PFSK-1 (cell line): ENCODE measurements around the gene BCAS4.

ENCODE experiments used
- FOXP2 ChIP-seq: optimal IDR thresholded peaks from 2 replicates; pipeline ENCODE3; 2011; ENCODE audit warnings: borderline replicate concordance, control low read depth, inconsistent platforms; ENCODE audit not compliant: insufficient read depth; ENCODE audit errors: extremely low read length, extremely low read depth
- POLR2AphosphoS5 ChIP-seq: IDR thresholded peaks from 2 replicates; pipeline ENCODE4 v1.6.1; 2012; ENCODE audit warnings: low read depth, mild to moderate bottlenecking, control low read depth, low read length, moderate library complexity
- REST ChIP-seq, 2 experiments: IDR thresholded peaks; 2 replicates each; pipeline versions ENCODE4 v1.6.1 to v1.8.0; 2011 to 2012; ENCODE audit warnings: low read depth in 2 of 2, low read length in 2 of 2, control low read depth in 1 of 2, inconsistent platforms in 1 of 2, mild to moderate bottlenecking in 1 of 2, moderate library complexity in 1 of 2; ENCODE audit not compliant: insufficient read depth in 1 of 2
- SIN3A ChIP-seq: IDR thresholded peaks from 2 replicates; pipeline ENCODE4 v1.6.1; 2012; ENCODE audit warnings: mild to moderate bottlenecking, low read length, moderate library complexity, borderline replicate concordance; ENCODE audit not compliant: insufficient read depth
- TAF1 ChIP-seq: IDR thresholded peaks from 2 replicates; pipeline ENCODE4 v1.6.1; 2012; ENCODE audit warnings: low read length, control low read depth, borderline replicate concordance; ENCODE audit not compliant: insufficient read depth

BCAS4 gene

GRCh38 chr20:50801747-50802125, 6.9 kb downstream of the BCAS4 start:
- TF ChIP-seq REST (IDR thresholded peaks at IDR 0.05; ENCODE audit: insufficient read depth in 1 of 2, low read depth in 2 of 2, low read length in 2 of 2) (no peak), POLR2AphosphoS5 (no peak), SIN3A (no peak), FOXP2 (no peak), TAF1 (no peak)

GRCh38 chr20:50802289-50802688, 7.4 kb downstream of the BCAS4 start:
- TF ChIP-seq TAF1 (no peak), POLR2AphosphoS5 (no peak), REST (IDR thresholded peaks at IDR 0.05; ENCODE audit: insufficient read depth in 1 of 2, low read depth in 2 of 2, low read length in 2 of 2) (no peak), SIN3A (no peak), FOXP2 (no peak)

GRCh38 chr20:50804437-50805348, 9.8 kb downstream of the BCAS4 start:
- TF ChIP-seq TAF1 (no peak), REST (IDR thresholded peaks at IDR 0.05; ENCODE audit: insufficient read depth in 1 of 2, low read depth in 2 of 2, low read length in 2 of 2) (no peak), SIN3A (no peak), FOXP2 (no peak), POLR2AphosphoS5 (no peak)

- TF ChIP-seq TAF1 (no peak), SIN3A (no peak), FOXP2 (no peak), POLR2AphosphoS5 (no peak), REST (IDR thresholded peaks at IDR 0.05; ENCODE audit: insufficient read depth in 1 of 2, low read depth in 2 of 2, low read length in 2 of 2) (no peak)
Measured at GRCh38 chr20:50805349-50805684, 10.5 kb downstream of the BCAS4 start.
